PC-9 (cell line): ENCODE data around the gene PLAGL1.

Experiments
- EZH2 ChIP-seq: fragments of 200-600 bp; sonication (generic); IDR thresholded peaks from 2 replicates; pipeline ENCODE4 v1.8.0; 2017; ENCODE audit warnings: antibody characterized with exemption, low read depth
- TF ChIP-seq, protein P1 (sequence below): fragments of 200-600 bp; sonication (generic); conservative IDR thresholded peaks from 2 replicates; pipeline ENCODE4 v1.6.1; 2017; ENCODE audit warnings: mixed run types, antibody characterized with exemption, mild to moderate bottlenecking, moderate library complexity

DNA sequence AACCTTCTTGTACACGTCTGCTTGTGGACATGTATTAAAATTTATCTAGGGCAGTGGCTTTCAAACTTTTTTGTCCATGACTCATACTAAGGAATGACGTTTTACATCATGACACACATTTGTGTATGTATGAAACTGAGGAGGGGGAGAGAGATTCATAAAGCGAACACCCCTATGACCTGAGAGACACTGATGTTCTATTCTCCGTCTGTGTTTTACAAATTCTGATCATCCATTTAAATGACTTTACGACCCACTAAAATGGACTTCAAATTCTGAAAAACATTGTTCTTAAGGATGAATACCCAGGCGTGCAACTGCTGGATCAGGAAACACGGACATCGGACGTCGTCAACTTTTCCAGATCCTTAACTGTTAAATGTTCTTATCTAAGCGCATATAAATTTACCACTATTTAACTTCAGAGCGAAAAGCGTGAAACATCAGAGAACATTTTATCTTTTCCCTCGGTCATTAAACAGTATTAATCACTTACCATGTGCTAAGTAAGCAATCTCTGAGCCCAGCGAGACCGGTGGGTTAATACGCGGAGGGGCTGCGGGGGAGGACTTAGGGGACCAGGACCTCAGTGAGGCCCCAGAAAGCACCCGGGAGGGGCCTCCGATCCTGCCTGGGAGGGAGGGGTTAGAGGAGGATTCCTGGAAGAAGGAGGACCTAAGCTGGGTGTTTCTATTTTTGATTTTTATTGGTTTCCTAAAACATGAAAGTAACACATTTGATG, 1.2 kb downstream of the PLAGL1 start:
- TF ChIP-seq, protein P1, sequence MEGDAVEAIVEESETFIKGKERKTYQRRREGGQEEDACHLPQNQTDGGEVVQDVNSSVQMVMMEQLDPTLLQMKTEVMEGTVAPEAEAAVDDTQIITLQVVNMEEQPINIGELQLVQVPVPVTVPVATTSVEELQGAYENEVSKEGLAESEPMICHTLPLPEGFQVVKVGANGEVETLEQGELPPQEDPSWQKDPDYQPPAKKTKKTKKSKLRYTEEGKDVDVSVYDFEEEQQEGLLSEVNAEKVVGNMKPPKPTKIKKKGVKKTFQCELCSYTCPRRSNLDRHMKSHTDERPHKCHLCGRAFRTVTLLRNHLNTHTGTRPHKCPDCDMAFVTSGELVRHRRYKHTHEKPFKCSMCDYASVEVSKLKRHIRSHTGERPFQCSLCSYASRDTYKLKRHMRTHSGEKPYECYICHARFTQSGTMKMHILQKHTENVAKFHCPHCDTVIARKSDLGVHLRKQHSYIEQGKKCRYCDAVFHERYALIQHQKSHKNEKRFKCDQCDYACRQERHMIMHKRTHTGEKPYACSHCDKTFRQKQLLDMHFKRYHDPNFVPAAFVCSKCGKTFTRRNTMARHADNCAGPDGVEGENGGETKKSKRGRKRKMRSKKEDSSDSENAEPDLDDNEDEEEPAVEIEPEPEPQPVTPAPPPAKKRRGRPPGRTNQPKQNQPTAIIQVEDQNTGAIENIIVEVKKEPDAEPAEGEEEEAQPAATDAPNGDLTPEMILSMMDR = no peak
- no peak for TF ChIP-seq EZH2
